HEK293T (cell line): Measurements from ENCODE around the gene ZER1.
"Not testable (repeated sequence)": the region's sequence is repeated elsewhere in the genome, so short reads cannot be mapped to it uniquely, and the experiment has no call there.

Source experiments
- CTCF ChIA-PET: fragments of 350-600 bp; formaldehyde crosslinking; extraction: SDS; loops from one replicate; lab custom pipeline; 2021; ENCODE audit warnings: antibody characterized with exemption, inconsistent platforms; lab: Yijun Ruan, JAX
- POLR2A ChIA-PET: fragments of 350-600 bp; formaldehyde crosslinking; extraction: SDS; loops from one replicate; lab custom pipeline; 2020; ENCODE audit warnings: antibody characterized with exemption, inconsistent platforms; lab: Yijun Ruan, JAX
- DNase-seq: peaks from one replicate; pipeline ENCODE4 v3.0.0; 2012; ENCODE audit warnings: mixed read lengths; ENCODE audit errors: extremely low spot score
- ARNT ChIP-seq: fragments of 450-650 bp; IDR thresholded peaks from 2 replicates; pipeline ENCODE4 v1.6.1; 2017; ENCODE audit warnings: mild to moderate bottlenecking
- BHLHE40 ChIP-seq: fragments of 450-650 bp; IDR thresholded peaks from 2 replicates; pipeline ENCODE4 v1.6.1; 2016; ENCODE audit warnings: mild to moderate bottlenecking, moderate library complexity, borderline replicate concordance
- CTBP1 ChIP-seq: fragments of 450-650 bp; IDR thresholded peaks from 2 replicates; pipeline ENCODE4 v1.6.1; 2016; ENCODE audit warnings: borderline replicate concordance
- ELF4 ChIP-seq: fragments of 450-650 bp; IDR thresholded peaks from 2 replicates; pipeline ENCODE4 v1.6.1; 2017; ENCODE audit warnings: antibody characterized with exemption
- FOXA1 ChIP-seq: fragments of 450-650 bp; IDR thresholded peaks from 2 replicates; pipeline ENCODE4 v1.6.1; 2016; ENCODE audit warnings: mild to moderate bottlenecking
- FOXK2 ChIP-seq: fragments of 450-650 bp; IDR thresholded peaks from 2 replicates; pipeline ENCODE4 v1.6.1; 2016; ENCODE audit warnings: mild to moderate bottlenecking
- FOXM1 ChIP-seq: fragments of 450-650 bp; IDR thresholded peaks from 2 replicates; pipeline ENCODE4 v1.6.1; 2017; ENCODE audit warnings: mild to moderate bottlenecking, borderline replicate concordance
- HDGF ChIP-seq: fragments of 450-650 bp; IDR thresholded peaks from 2 replicates; pipeline ENCODE4 v1.6.1; 2017; ENCODE audit warnings: antibody characterized with exemption, borderline replicate concordance
- L3MBTL2 ChIP-seq: fragments of 450-650 bp; conservative IDR thresholded peaks from 2 replicates; pipeline ENCODE4 v1.6.1; 2016; ENCODE audit warnings: mild to moderate bottlenecking
- LEF1 ChIP-seq: fragments of 450-650 bp; IDR thresholded peaks from 2 replicates; pipeline ENCODE4 v1.6.1; 2017; ENCODE audit warnings: mild to moderate bottlenecking, borderline replicate concordance
- NFRKB ChIP-seq: fragments of 450-650 bp; IDR thresholded peaks from 2 replicates; pipeline ENCODE4 v1.6.1; 2016; ENCODE audit warnings: mild to moderate bottlenecking, moderate library complexity
- PKNOX1 ChIP-seq: fragments of 450-650 bp; IDR thresholded peaks from 2 replicates; pipeline ENCODE4 v1.6.1; 2016
- SP1 ChIP-seq: fragments of 450-650 bp; IDR thresholded peaks from 2 replicates; pipeline ENCODE4 v1.6.1; 2017
- SUZ12 ChIP-seq: fragments of 450-650 bp; IDR thresholded peaks from 2 replicates; pipeline ENCODE4 v1.6.1; 2016; ENCODE audit warnings: mild to moderate bottlenecking
- TARDBP ChIP-seq: fragments of 450-650 bp; IDR thresholded peaks from 2 replicates; pipeline ENCODE4 v1.6.1; 2016
- ZNF384 ChIP-seq: fragments of 450-650 bp; IDR thresholded peaks from 2 replicates; pipeline ENCODE4 v1.6.1; 2016

Gene ZER1

GRCh38 chr9:128785427-128785826 is 13.7 kb upstream of the ZER1 start:
- ChIA-PET POLR2A (no interaction called here), CTCF (interaction anchor here (0.7 kb wide), 1 partner anchor 27 kb away, joined by 3 read pairs; no protein-coding TSS in a partner anchor)
- DNase-seq = no peak
- TF ChIP-seq NFRKB (no peak), ELF4 (no peak), HDGF (no peak), LEF1 (no peak), PKNOX1 (no peak), FOXA1 (no peak), FOXM1 (no peak), SUZ12 (no peak), ARNT (no peak), BHLHE40 (no peak), CTBP1 (no peak), TARDBP (no peak), L3MBTL2 (no peak)

- CTCF ChIA-PET = no interaction called here
- POLR2A ChIA-PET = interaction anchor here (1.5 kb wide), 1 partner anchor 10 kb away, joined by 12 read pairs; the partner anchor contains the start of gene ZER1
Observed at GRCh38 chr9:128782669-128783068, 10.9 kb upstream of the ZER1 start.

GRCh38 chr9:128781187-128782070 is 9.7 kb upstream of the ZER1 start:
- POLR2A ChIA-PET = interaction anchor here (1.5 kb wide), 1 partner anchor 9 kb away, joined by 12 read pairs; the partner anchor contains the start of gene ZER1

More at GRCh38 chr9:128782669-128783068, 10.9 kb upstream of the ZER1 start:
- no peak for TF ChIP-seq BHLHE40
- TF ChIP-seq SP1 = no peak
- TF ChIP-seq FOXA1 = no peak
- TF ChIP-seq L3MBTL2 = no peak
- no peak for TF ChIP-seq ARNT
- TF ChIP-seq FOXM1 = no peak
- no peak for TF ChIP-seq ELF4
- no peak for TF ChIP-seq SUZ12
- no peak for TF ChIP-seq LEF1
- TF ChIP-seq FOXK2 = no peak
- TF ChIP-seq ZNF384 = no peak
- no peak for DNase-seq

GRCh38 chr9:128780093-128780492 is 8.4 kb upstream of the ZER1 start:
- CTCF ChIA-PET, POLR2A ChIA-PET: not testable (repeated sequence)

More at GRCh38 chr9:128781187-128782070, 9.7 kb upstream of the ZER1 start:
- DNase-seq = no peak
- CTCF ChIA-PET = no interaction called here
- TF ChIP-seq BHLHE40 = no peak
- no peak for TF ChIP-seq ARNT
- TF ChIP-seq FOXM1 = no peak

GRCh38 chr9:128774804-128775203 is 3.1 kb upstream of the ZER1 start:
- ChIA-PET POLR2A (no interaction called here), CTCF (no interaction called here)
- TF ChIP-seq SP1 (no peak), LEF1 (no peak), L3MBTL2 (no peak), FOXM1 (no peak), PKNOX1 (no peak), ELF4 (no peak), HDGF (no peak), CTBP1 (no peak), ARNT (no peak), BHLHE40 (no peak), TARDBP (no peak), FOXA1 (no peak), SUZ12 (no peak), ZNF384 (no peak), FOXK2 (no peak), NFRKB (no peak)
- no peak for DNase-seq

More at GRCh38 chr9:128780093-128780492, 8.4 kb upstream of the ZER1 start:
- not testable (repeated sequence) for DNase-seq

GRCh38 chr9:128773049-128773448 is 1.3 kb upstream of the ZER1 start:
- POLR2A ChIA-PET = interaction anchor here (1.6 to 3.0 kb wide), 4 partner anchors 9 to 45 kb away, joined by 5 to 14 read pairs (median 9); partner anchors contain the start of gene ENDOG
- TF ChIP-seq FOXK2 = no peak
- no peak for TF ChIP-seq TARDBP
- TF ChIP-seq SUZ12 = no peak
- no peak for TF ChIP-seq ZNF384
- TF ChIP-seq FOXM1 = no peak
- no peak for TF ChIP-seq ARNT
- TF ChIP-seq ELF4 = no peak
- no peak for TF ChIP-seq SP1
- TF ChIP-seq BHLHE40 = no peak
- no peak for TF ChIP-seq FOXA1
- TF ChIP-seq NFRKB = no peak
- TF ChIP-seq PKNOX1 = no peak
- TF ChIP-seq CTBP1 = no peak
- TF ChIP-seq HDGF = no peak
- no peak for TF ChIP-seq L3MBTL2
- TF ChIP-seq LEF1 = no peak
- DNase-seq = no peak
- CTCF ChIA-PET = interaction anchor here (0.6 to 0.8 kb wide), 3 partner anchors 39 to 255 kb away, joined by 3 to 4 read pairs (median 3); partner anchors contain the start of genes ENDOG and SH3GLB2
